Astrocyte of the hippocampus (primary cell): ENCODE data around the gene QKI.
A peak's percentile ranks its signal among the peaks of the same experiment; 100 is the strongest.
"Not testable (repeated sequence)": the region's sequence is repeated elsewhere in the genome, so short reads cannot be mapped to it uniquely, and the experiment has no call there.

Experiments used
- DNase-seq: peaks from one replicate; pipeline ENCODE4 v3.0.0; 2011; ENCODE audit warnings: low read depth, low spot score

Gene QKI

DNA sequence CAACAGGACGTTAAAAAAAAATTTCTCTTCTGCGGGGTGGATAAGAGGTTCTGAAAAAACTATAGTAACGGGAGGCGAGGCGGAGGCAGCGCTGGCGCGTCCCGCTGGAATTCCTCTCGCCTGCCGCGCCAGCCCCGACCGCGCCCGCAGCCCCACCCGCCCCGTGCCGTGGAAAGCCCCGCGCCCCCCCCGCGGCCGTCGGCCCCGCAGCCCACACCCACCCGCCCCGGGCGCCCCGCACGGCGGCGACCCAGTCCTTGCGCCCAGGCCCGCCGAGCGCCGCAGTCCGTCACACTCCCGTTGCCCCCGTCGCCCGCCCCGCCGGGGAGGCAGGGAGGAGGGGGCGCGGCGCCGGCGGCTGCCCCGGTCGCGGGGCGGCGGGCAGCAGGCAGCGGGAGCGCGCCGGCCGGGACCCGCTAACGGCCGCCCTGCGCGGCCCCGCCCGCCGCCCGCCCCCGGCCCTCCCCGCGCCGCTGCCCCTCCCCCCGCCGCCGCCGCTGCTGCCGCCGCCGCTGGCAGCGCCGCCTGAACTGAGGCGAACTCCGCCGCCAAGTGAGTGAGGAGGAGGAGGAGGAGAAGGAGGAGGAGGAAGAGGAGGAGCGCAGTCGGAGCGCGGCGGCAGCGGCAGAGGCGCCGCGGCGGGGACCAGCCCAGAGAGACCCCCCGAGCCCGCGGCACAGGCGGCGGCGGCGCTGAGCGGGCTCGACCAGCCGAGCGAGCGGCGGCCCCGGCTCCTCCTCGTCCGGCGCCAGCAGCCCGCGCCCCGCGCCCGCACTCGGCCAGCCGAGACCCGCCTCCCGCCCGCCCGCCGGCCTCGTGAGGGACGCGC, at the start of gene QKI:
Gene QKI (plus strand): TSS at position 602 of the 829 bp plus-strand sequence. CDS start 476 bp downstream, outside the sequence.
- DNase-seq: peak; percentile 91

DNA sequence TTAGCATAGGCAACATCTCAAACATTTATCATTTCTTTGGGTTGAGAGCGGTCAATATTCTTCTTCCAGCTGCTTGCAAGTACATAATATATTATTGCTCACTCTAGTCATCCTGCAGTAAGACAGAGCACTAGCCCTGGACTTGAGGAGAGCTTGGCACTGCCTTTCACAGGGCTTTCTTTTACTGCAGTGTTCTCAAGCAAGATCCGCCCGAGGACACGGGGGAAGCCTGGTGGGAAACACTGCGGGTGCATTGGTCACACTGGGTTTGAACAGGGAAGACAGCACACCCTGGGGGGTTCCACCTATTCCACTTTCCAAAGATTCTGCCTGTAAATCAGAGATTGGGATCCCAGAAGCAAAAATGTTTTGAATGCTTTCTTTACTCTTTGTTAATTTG, 48.2 kb upstream of the QKI start:
- no peak for DNase-seq

DNA sequence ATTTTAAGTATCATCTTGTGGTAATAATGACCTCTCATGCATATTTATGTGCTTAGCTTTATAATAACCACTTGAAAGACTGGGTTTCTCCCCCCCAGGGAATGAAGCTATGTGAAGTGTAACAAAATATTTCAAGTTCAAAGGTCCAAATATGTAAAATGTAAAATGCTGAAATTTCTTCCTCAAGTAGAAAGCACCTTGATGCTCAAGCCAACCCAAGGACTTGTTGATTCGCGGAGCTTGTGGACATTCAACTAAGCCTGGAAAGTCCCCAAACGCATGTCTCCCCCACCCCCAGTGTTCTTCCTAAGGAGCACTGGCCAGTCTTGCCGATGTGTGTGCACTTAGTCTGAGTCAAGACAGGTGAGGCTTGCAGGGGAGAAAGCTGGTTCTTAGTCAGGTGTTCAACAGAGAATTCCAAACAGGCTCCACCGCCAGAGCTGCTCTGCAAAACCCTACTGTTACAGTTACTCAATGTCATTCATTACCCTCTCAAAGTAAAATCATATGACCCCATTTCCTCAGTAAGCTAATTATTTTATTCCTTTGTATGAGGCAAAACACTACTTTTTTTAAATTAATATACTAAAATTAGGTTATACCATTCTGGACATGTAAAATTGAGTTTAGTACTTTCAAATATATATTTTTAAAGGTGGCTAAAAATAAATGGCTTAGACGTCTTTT, 46.9 kb upstream of the QKI start:
- peak; percentile 23 for DNase-seq

GRCh38 chr6:163369141-163369540, 45.4 kb upstream of the QKI start:
- DNase-seq: no peak

DNA sequence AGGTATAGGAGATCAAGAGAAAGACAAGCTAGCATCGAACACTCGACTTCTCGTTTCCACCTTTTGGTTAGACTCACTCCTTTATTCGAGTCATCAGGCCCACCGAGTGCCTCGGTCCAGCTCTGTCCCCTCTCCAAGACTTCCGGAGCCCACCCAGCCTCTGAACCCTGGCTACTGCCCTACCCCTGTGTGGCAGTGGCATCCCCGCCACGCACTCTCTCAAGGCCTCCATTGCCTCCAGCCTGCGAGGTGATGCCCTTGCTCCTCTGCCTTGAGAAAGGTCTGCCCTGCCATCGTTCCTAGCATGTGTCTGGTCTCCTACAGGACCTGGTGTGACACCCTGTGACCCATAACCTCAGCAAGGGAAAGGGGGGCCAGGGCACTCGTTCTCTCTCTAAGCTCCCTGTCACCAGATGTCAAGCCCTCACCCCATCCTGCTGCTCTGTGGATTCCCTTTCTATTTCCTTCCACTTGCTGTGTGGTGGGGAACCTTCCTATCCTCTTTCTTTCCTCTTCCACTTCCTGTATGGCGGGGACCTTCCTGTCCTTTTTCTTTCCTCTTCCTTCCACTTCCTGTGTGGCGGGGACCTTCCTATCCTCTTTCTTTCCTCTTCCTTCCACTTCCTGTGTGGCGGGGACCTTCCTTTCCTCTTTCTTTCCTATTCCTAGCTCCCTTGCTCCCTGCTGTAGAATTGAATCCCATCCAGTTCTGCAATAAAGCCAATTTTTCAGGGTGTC, 44.7 kb upstream of the QKI start:
- DNase-seq: no peak

DNA sequence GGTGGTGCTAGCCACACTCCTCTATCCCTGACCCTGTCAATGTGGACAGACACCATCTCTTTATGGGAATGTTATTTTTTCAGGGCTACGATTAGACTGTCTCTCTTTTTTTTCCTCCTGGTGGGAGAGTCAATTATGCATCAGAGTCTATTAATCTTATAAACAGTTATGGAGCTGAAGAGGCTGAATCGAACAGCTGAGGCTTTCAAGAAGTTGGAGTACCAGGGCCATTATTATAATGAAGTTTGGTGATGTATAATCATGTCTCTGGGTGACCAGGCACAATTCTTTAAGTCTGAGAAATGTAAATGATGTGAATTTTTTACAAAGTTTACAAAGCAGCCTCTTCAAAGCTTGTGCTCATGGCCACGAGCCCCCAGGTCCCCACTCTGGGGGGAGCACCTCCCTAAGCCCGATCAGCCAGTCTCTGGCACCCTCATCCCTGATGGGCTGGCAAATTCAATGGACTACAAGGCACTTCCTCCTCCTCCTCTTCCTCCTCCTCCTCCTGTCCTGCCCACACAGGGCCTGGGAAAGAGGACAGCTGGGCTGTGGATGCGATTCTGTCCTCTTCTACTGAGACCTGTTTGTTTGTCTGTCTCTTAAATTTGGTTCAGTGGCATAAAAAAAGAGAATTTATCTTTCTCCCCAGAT, 43.9 kb upstream of the QKI start:
- DNase-seq: no peak

DNA sequence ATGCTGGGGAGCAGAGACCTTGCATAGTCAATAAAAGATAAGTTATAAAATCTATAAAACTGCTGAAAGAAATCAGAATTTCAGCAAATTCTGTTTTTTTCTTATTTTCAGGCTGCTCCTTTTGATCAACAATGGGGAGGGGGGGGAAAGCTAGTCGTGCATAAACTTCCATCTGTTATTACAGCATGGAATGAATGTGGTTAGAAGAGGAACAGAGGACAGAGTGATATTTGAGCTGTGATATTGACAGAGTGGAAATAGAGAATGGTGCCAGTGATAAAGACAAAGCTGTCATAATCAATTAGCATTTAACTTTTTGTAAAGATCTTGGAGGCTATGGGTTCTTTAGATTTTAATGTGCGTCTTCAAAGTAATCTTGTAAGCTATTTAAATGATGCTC, 43.4 kb upstream of the QKI start:
- no peak for DNase-seq

- no peak for DNase-seq
These were observed 41.3 kb upstream of the QKI start for GRCh38 chr6:163373240-163373639.

DNA sequence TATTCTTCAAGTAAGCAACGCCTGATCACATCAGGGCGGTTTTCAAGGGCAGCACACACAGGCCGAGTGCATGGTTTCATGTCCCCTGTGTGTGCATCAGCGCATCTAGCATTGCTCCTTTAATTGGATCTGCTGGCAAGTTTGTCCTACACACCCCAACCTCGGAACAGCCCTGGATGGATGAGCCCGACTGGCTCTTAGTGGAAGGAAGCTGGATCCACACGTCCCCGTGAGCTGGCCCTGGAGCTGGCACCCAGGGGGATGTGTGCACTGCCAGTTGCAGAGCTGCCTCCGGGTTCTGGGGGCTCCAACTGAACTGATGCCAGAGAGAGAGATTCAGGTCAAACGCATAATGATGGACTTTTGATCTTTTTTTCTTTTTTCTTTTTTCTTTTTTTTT, 39.2 kb upstream of the QKI start:
- DNase-seq: no peak

DNA sequence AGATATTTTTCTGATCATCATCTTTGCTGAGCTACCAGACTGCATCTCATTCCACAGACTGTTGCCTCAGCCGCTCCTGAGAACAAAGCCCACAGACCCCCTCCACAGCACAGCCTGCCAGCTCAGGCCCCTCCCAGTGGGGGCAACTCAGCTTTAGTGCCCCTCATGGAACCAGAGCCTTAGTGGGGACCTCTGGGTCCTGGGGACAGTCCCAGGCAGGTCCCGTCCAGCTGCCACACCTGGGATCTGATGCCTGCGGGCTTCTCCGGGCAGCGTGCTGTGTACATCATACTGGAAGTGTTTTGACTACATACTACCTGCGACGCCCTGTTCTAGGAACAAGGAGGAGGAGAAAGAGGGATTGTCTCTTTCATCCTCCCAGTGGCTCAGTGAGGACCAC, 38.3 kb upstream of the QKI start:
- DNase-seq: no peak

DNA sequence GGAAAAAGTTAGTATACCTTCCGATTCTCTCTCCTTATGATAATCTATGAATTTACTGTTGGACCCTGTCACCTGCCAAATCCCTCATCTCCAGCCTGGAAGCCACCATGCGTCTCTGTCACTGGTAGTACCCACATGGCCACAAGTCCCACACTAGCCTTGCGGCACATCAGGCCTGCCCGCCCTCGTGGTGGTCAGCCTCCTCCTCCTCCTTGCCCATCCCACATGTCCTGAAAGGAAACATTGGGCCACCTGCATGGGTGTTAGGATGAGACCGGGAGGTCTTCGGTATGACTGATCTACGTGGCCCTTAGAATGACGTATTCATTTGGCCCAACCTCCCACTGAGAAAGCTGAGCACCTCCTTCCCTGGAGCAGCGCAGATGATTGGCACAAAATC, 37.0 kb upstream of the QKI start:
- no peak for DNase-seq

- DNase-seq: no peak
These were observed 34.3 kb upstream of the QKI start for GRCh38 chr6:163380216-163380615.

GRCh38 chr6:163381118-163381756, 33.3 kb upstream of the QKI start:
- DNase-seq: no peak

DNA sequence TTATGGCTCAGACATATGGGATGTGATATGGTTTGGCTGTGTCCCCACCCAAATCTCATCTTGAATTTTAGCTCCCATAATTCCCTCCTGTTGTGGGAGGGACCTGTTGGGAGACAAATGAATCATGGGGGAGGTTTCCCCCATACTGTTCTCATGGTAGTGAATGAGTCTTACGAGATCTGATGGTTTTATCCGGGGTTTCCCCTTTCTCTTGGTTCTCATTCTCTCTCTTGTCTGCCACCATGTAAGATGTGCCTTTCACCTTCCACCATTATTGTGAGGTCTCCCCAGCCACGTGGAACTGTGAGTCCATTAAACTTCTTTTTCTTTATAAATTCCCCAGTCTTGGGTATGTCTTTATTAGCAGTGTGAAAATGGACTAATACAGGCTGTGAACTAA, 31.1 kb upstream of the QKI start:
- DNase-seq: not testable (repeated sequence)

- no peak for DNase-seq
These were observed 30.6 kb upstream of the QKI start for GRCh38 chr6:163383912-163384311.

GRCh38 chr6:163384510-163384909, 30.0 kb upstream of the QKI start:
- DNase-seq: no peak

DNA sequence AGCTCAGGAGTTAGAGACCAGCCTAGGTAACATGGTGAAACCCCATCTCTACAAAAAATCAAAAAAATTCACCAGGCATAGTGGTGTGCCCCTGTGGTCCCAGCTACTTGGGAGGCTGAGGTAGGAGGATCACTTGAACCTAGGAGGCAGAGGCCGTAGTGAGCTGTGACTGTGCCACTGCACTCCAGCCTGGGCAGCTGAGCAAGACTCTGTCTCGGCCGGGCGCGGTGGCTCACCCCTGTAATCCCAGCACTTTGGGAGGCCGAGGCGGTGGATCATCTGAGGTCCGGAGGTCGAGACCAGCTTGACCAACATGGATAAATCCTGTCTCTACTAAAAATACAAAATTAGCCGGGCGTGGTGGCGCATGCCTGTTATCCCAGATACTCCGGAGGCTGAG, 29.0 kb upstream of the QKI start:
- not testable (repeated sequence) for DNase-seq

GRCh38 chr6:163386329-163386908, 28.1 kb upstream of the QKI start:
- DNase-seq: no peak

DNA sequence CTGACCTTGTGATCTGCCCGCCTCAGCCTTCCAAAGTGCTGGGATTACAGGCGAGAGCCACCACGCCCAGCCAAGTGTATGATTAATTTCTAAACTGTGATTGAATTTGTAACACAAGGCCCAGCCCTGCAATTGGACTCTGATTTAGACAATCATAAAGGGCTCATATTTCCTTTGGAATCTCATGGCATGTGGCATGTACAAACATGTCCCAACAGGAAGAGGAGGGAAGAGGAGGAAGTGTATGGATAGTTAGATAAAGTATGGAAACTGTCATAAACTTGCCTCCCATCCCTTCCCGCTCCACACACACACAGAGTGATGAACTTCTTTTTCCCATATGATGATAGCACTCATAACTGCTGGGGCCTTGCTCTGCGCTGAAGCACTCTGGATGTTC, 27.2 kb upstream of the QKI start:
- no peak for DNase-seq

DNA sequence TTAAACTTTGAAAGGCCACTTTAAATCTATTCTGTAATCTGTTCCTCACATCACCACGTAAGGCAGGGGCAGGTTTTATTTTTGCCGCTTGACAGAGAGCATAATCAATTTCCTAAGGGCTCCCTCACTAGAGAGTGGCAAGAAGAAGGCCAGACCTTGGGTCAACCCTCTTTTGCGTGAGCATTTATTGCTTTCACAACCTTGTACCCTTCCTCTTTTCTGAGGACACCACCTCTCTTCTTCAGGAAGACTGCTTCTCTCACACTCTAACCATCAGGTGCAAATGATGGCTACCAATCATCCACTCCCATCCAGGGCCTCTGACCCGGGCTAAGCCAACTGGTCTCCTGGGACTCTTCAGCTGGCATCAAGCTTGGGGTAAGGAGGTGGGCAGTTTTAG, 25.2 kb upstream of the QKI start:
- no peak for DNase-seq

GRCh38 chr6:163390770-163391169, 23.7 kb upstream of the QKI start:
- DNase-seq: no peak
